Activated naive CD4-positive, alpha-beta T cell treated with anti-CD3 and anti-CD28 coated beads, Interleukin-2, amount 10 ng/mL, durations not matched to agents 7 days and 5 days (primary cell): ENCODE data around the gene INPP5F.

Experiments used
- CTCF ChIA-PET: fragments of 350-600 bp; sonication (Branson Sonifier 250); formaldehyde crosslinking; loops from one replicate; lab custom pipeline; 2021; ENCODE audit warnings: antibody characterized with exemption; lab: Charles Lee
- DNase-seq: peaks from one replicate; pipeline ENCODE4 v3.0.0-alpha.2; 2020
- H3K27ac Mint-ChIP-seq: one replicate; pipeline ENCODE4 v1.8.0; 2021; ENCODE audit warnings: mild to moderate bottlenecking, moderate library complexity, mixed read lengths
- H3K27me3 Mint-ChIP-seq: one replicate; pipeline ENCODE4 v1.8.0; 2021; ENCODE audit warnings: mild to moderate bottlenecking, mixed read lengths
- H3K36me3 Mint-ChIP-seq: one replicate; pipeline ENCODE4 v1.8.0; 2021; ENCODE audit warnings: mixed read lengths
- H3K4me1 Mint-ChIP-seq: one replicate; pipeline ENCODE4 v1.8.0; 2021; ENCODE audit warnings: mixed read lengths
- H3K4me3 Mint-ChIP-seq: one replicate; pipeline ENCODE4 v1.8.0; 2021; ENCODE audit warnings: mild to moderate bottlenecking, moderate library complexity, mixed read lengths
- H3K9me3 Mint-ChIP-seq: one replicate; pipeline ENCODE4 v1.8.0; 2021; ENCODE audit warnings: mixed read lengths

Gene INPP5F

GRCh38 chr10:119740096-119740495, 14.2 kb downstream of the INPP5F start:
- H3K4me1 Mint-ChIP-seq, result peaks cover 22% of the 10 kb centered on the region
- CTCF ChIA-PET, result interaction anchor here (1.6 kb wide), 1 partner anchor 53 kb away, joined by 4 read pairs; no protein-coding TSS in a partner anchor
- H3K36me3 Mint-ChIP-seq, result no peaks in the 10 kb centered on the region
- H3K4me3 Mint-ChIP-seq, result no peak overlapping the region
- no peaks in the 10 kb centered on the region for H3K27me3 Mint-ChIP-seq
- DNase-seq, result no peak
- no peaks in the 10 kb centered on the region for H3K9me3 Mint-ChIP-seq
- H3K27ac Mint-ChIP-seq, result no peak overlapping the region

- CTCF ChIA-PET, result interaction anchor here (0.8 to 1.9 kb wide), 3 partner anchors 8 to 116 kb away, joined by 3 to 16 read pairs (median 6); no protein-coding TSS in a partner anchor
- Mint-ChIP-seq H3K27me3 (no peaks in the 10 kb centered on the region), H3K4me3 (no peak overlapping the region), H3K36me3 (no peaks in the 10 kb centered on the region), H3K27ac (no peak overlapping the region), H3K4me1 (peaks cover 8% of the 10 kb centered on the region), H3K9me3 (no peaks in the 10 kb centered on the region)
- no peak for DNase-seq
Measured at GRCh38 chr10:119742947-119743648, 17.2 kb downstream of the INPP5F start.

- H3K27me3 Mint-ChIP-seq, result no peaks in the 10 kb centered on the region
- no peaks in the 10 kb centered on the region for H3K9me3 Mint-ChIP-seq
- CTCF ChIA-PET, result interaction anchor here (1.9 to 5.4 kb wide), 4 partner anchors 13 to 549 kb away, joined by 6 to 66 read pairs (median 34); no protein-coding TSS in a partner anchor
- peaks cover 2% of the 10 kb centered on the region for H3K4me1 Mint-ChIP-seq
- H3K36me3 Mint-ChIP-seq, result no peaks in the 10 kb centered on the region
- DNase-seq, result no peak
- H3K27ac Mint-ChIP-seq, result no peak overlapping the region
- H3K4me3 Mint-ChIP-seq, result no peak overlapping the region
Measured at GRCh38 chr10:119747940-119748339, 22.1 kb downstream of the INPP5F start.

DNA sequence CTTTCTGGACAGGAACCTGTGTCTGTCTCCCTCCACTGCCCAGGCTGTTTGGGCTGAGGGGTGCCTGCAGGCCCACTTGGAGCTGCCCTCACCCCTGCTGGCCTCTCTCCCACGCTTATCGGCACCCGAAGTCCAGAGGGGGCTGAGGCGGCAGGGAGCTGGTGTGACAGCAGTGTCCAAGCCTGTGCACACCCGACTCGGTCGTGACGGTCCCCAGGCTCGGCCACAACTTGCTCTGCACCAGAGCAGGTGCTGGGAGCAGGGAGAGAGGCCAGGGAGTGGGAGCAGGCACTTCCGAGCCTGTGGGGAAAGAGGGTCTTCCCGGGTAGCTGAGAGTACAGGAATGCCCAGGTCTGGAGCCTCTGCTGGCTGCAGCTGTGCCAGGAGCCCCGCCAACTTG, 23.0 kb downstream of the INPP5F start:
- H3K4me3 Mint-ChIP-seq, result no peak overlapping the region
- no peak for DNase-seq
- H3K9me3 Mint-ChIP-seq, result no peaks in the 10 kb centered on the region
- H3K27me3 Mint-ChIP-seq, result no peaks in the 10 kb centered on the region
- CTCF ChIA-PET, result interaction anchor here (1.1 to 5.4 kb wide), 6 partner anchors 12 to 550 kb away, joined by 3 to 66 read pairs (median 7); no protein-coding TSS in a partner anchor
- peaks cover 2% of the 10 kb centered on the region for H3K4me1 Mint-ChIP-seq
- no peaks in the 10 kb centered on the region for H3K36me3 Mint-ChIP-seq
- H3K27ac Mint-ChIP-seq, result no peak overlapping the region

- Mint-ChIP-seq H3K27ac (no peak overlapping the region), H3K4me3 (no peak overlapping the region), H3K27me3 (no peaks in the 10 kb centered on the region), H3K36me3 (no peaks in the 10 kb centered on the region), H3K9me3 (no peaks in the 10 kb centered on the region), H3K4me1 (peaks cover 2% of the 10 kb centered on the region)
- DNase-seq, result no peak
- CTCF ChIA-PET, result interaction anchor here (1.1 to 5.4 kb wide), 7 partner anchors 11 to 550 kb away, joined by 3 to 66 read pairs (median 7); no protein-coding TSS in a partner anchor
Measured at GRCh38 chr10:119749455-119749854, 23.6 kb downstream of the INPP5F start.

- H3K27me3 Mint-ChIP-seq, result no peaks in the 10 kb centered on the region
- H3K9me3 Mint-ChIP-seq, result no peaks in the 10 kb centered on the region
- DNase-seq, result peak; percentile 72
- peaks cover 2% of the 10 kb centered on the region for H3K4me1 Mint-ChIP-seq
- H3K27ac Mint-ChIP-seq, result no peak overlapping the region
- H3K36me3 Mint-ChIP-seq, result no peaks in the 10 kb centered on the region
- CTCF ChIA-PET, result interaction anchor here (0.7 to 5.4 kb wide), 38 partner anchors 8 to 551 kb away, joined by 3 to 66 read pairs (median 3); partner anchors contain the start of gene MCMBP
- H3K4me3 Mint-ChIP-seq, result no peak overlapping the region
Measured at GRCh38 chr10:119750391-119751230, 24.8 kb downstream of the INPP5F start.

- no peak for DNase-seq
- no peak overlapping the region for H3K4me3 Mint-ChIP-seq
- no peak overlapping the region for H3K27ac Mint-ChIP-seq
- H3K4me1 Mint-ChIP-seq, result peaks cover 2% of the 10 kb centered on the region
- H3K9me3 Mint-ChIP-seq, result no peaks in the 10 kb centered on the region
- no peaks in the 10 kb centered on the region for H3K36me3 Mint-ChIP-seq
- CTCF ChIA-PET, result interaction anchor here (1.0 to 3.1 kb wide), 2 partner anchors 18 to 106 kb away, joined by 3 to 12 read pairs; no protein-coding TSS in a partner anchor
- H3K27me3 Mint-ChIP-seq, result no peaks in the 10 kb centered on the region
Measured at GRCh38 chr10:119753309-119753708, 27.5 kb downstream of the INPP5F start.

DNA sequence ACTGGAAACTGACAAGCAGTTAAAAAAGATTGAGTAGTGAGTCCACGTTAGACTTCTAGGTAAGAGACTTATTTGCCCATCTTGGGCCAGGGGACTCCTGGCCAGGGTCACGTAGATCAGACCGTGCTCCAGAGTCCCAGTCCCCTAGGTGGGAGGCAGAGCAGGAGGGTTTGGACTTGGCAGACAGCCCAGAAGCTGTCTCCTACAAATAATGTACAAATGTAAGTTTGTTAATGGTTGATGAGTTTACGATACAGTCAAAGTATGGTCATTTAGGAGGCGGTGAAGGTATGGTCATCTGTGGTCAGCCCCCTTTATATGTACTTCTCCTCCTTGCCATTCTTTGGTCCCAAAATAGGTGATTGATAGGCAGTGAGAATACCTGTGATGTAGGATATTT, 28.2 kb downstream of the INPP5F start:
- CTCF ChIA-PET, result interaction anchor here (1.0 to 3.1 kb wide), 2 partner anchors 17 to 106 kb away, joined by 3 to 12 read pairs; no protein-coding TSS in a partner anchor
- H3K27me3 Mint-ChIP-seq, result no peaks in the 10 kb centered on the region
- H3K27ac Mint-ChIP-seq, result no peak overlapping the region
- H3K36me3 Mint-ChIP-seq, result no peaks in the 10 kb centered on the region
- H3K4me3 Mint-ChIP-seq, result no peak overlapping the region
- no peaks in the 10 kb centered on the region for H3K9me3 Mint-ChIP-seq
- no peak for DNase-seq
- peaks cover 2% of the 10 kb centered on the region for H3K4me1 Mint-ChIP-seq

GRCh38 chr10:119754936-119755335, 29.1 kb downstream of the INPP5F start:
- DNase-seq, result no peak
- Mint-ChIP-seq H3K9me3 (no peaks in the 10 kb centered on the region), H3K4me3 (no peak overlapping the region), H3K27me3 (no peaks in the 10 kb centered on the region), H3K27ac (no peak overlapping the region), H3K36me3 (no peaks in the 10 kb centered on the region), H3K4me1 (peaks cover 2% of the 10 kb centered on the region)
- CTCF ChIA-PET, result interaction anchor here (3.1 kb wide), 1 partner anchor 105 kb away, joined by 12 read pairs; no protein-coding TSS in a partner anchor

GRCh38 chr10:119755446-119755845, 29.6 kb downstream of the INPP5F start:
- H3K9me3 Mint-ChIP-seq, result no peaks in the 10 kb centered on the region
- no peak overlapping the region for H3K4me3 Mint-ChIP-seq
- CTCF ChIA-PET, result interaction anchor here (3.1 kb wide), 1 partner anchor 104 kb away, joined by 12 read pairs; no protein-coding TSS in a partner anchor
- no peak overlapping the region for H3K27ac Mint-ChIP-seq
- H3K27me3 Mint-ChIP-seq, result no peaks in the 10 kb centered on the region
- no peaks in the 10 kb centered on the region for H3K36me3 Mint-ChIP-seq
- H3K4me1 Mint-ChIP-seq, result no peaks in the 10 kb centered on the region
- no peak for DNase-seq

- no peak overlapping the region for H3K27ac Mint-ChIP-seq
- CTCF ChIA-PET, result interaction anchor here (0.8 kb wide), 1 partner anchor 49 kb away, joined by 4 read pairs; no protein-coding TSS in a partner anchor
Measured at GRCh38 chr10:119758448-119759195, 32.8 kb downstream of the INPP5F start.

GRCh38 chr10:119759832-119760231, 34.0 kb downstream of the INPP5F start:
- no peaks in the 10 kb centered on the region for H3K9me3 Mint-ChIP-seq
- DNase-seq, result no peak
- CTCF ChIA-PET, result interaction anchor here (0.6 to 1.8 kb wide), 3 partner anchors 9 to 578 kb away, joined by 3 to 8 read pairs (median 3); no protein-coding TSS in a partner anchor
- no peaks in the 10 kb centered on the region for H3K27me3 Mint-ChIP-seq
- no peak overlapping the region for H3K27ac Mint-ChIP-seq
- no peak overlapping the region for H3K4me3 Mint-ChIP-seq
- H3K36me3 Mint-ChIP-seq, result no peaks in the 10 kb centered on the region
- H3K4me1 Mint-ChIP-seq, result no peaks in the 10 kb centered on the region

More at GRCh38 chr10:119758448-119759195, 32.8 kb downstream of the INPP5F start:
- Mint-ChIP-seq H3K9me3 (no peaks in the 10 kb centered on the region), H3K4me1 (no peaks in the 10 kb centered on the region), H3K36me3 (no peaks in the 10 kb centered on the region), H3K27me3 (no peaks in the 10 kb centered on the region), H3K4me3 (no peak overlapping the region)
- no peak for DNase-seq

GRCh38 chr10:119761106-119761505, 35.3 kb downstream of the INPP5F start:
- Mint-ChIP-seq H3K36me3 (no peaks in the 10 kb centered on the region), H3K27ac (no peak overlapping the region), H3K4me3 (no peak overlapping the region), H3K9me3 (no peaks in the 10 kb centered on the region), H3K27me3 (no peaks in the 10 kb centered on the region), H3K4me1 (no peaks in the 10 kb centered on the region)
- CTCF ChIA-PET, result interaction anchor here (0.8 to 1.8 kb wide), 3 partner anchors 11 to 59 kb away, joined by 3 to 8 read pairs (median 4); no protein-coding TSS in a partner anchor
- no peak for DNase-seq
